PC-3 (cell line): ENCODE data around the gene TBL1Y. TPM values are rescaled to one million over a fixed set of nuclear protein-coding genes. Genes with fewer than 3 reads are reported as not detected.

ENCODE experiments used
- ATAC-seq: fragments of 200-7000 bp; cut with Tn5 transposase; 2 replicates; pipeline ENCODE4 v1.9.1; 2020; ENCODE audit warnings: mild to moderate bottlenecking, moderate library complexity
- BruUV-seq: library from RNA; stranded (reverse); fragments of 400-500 nt; replicated peaks from 2 replicates; lab custom pipeline; 2021; lab: Mats Ljungman, UMichigan
- CTCF ChIA-PET: fragments of 300-600 bp; sonication (Branson Sonifier 250); formaldehyde crosslinking; loops from one replicate; lab custom pipeline; 2022; ENCODE audit warnings: antibody characterized with exemption; lab: Charles Lee
- POLR2A ChIA-PET: fragments of 300-600 bp; sonication (Branson Sonifier 250); formaldehyde crosslinking; loops from one replicate; lab custom pipeline; 2022; ENCODE audit warnings: antibody characterized with exemption; ENCODE audit not compliant: unreplicated experiment; lab: Charles Lee
- DNase-seq: peaks from one replicate; pipeline ENCODE4 v3.0.0-alpha.2; 2015
- H2AFZ ChIP-seq: fragments of 300-600 bp; sonication (generic); 2 replicates; pipeline ENCODE4 v1.6.0; 2016; ENCODE audit warnings: antibody characterized with exemption, low read length
- H3F3A ChIP-seq: fragments of 300-600 bp; sonication (generic); one replicate; pipeline ENCODE4 v1.6.0; 2017; ENCODE audit warnings: antibody characterized with exemption, low read length, control low read depth, mild to moderate bottlenecking; ENCODE audit not compliant: unreplicated experiment
- H3K27ac ChIP-seq: fragments of 300-600 bp; sonication (generic); 2 replicates; pipeline ENCODE4 v1.5.1; 2016; ENCODE audit warnings: mild to moderate bottlenecking, low read length
- H3K27me3 ChIP-seq: fragments of 300-600 bp; sonication (generic); 2 replicates; pipeline ENCODE4 v1.6.1; 2016; ENCODE audit warnings: low read length, mixed read lengths
- H3K36me3 ChIP-seq: fragments of 300-600 bp; sonication (generic); 2 replicates; pipeline ENCODE4 v1.6.1; 2016; ENCODE audit warnings: low read depth, mixed run types, low read length, mixed read lengths
- H3K4me1 ChIP-seq: fragments of 300-600 bp; sonication (generic); 2 replicates; pipeline ENCODE4 v1.5.1; 2016; ENCODE audit warnings: low read length; ENCODE audit not compliant: insufficient read depth
- H3K4me2 ChIP-seq: fragments of 300-600 bp; sonication (generic); 2 replicates; pipeline ENCODE4 v1.6.0; 2016; ENCODE audit warnings: low read length
- H3K4me3 ChIP-seq: fragments of 300-600 bp; sonication (generic); 2 replicates; pipeline ENCODE4 v1.5.1; 2016; ENCODE audit warnings: mild to moderate bottlenecking, low read length, mixed read lengths
- H3K79me2 ChIP-seq: fragments of 300-600 bp; sonication (generic); 2 replicates; pipeline ENCODE4 v1.6.1; 2017; ENCODE audit warnings: low read length, mixed read lengths
- H3K9ac ChIP-seq: fragments of 300-600 bp; sonication (generic); 2 replicates; pipeline ENCODE4 v1.6.0; 2016; ENCODE audit warnings: mild to moderate bottlenecking, low read length
- H3K9me2 ChIP-seq: fragments of 300-600 bp; sonication (generic); replicated peaks from 2 replicates; pipeline ENCODE4 v1.6.1; 2016; ENCODE audit warnings: mixed run types, low read length, mixed read lengths
- H3K9me3 ChIP-seq: fragments of 300-600 bp; sonication (generic); 2 replicates; pipeline ENCODE4 v1.6.1; 2016; ENCODE audit warnings: low read length, mixed read lengths
- H4K20me1 ChIP-seq: fragments of 300-600 bp; sonication (generic); 2 replicates; pipeline ENCODE4 v1.6.1; 2016; ENCODE audit warnings: low read length, mixed read lengths
- CTCF ChIP-seq: fragments of 300-600 bp; sonication (generic); conservative IDR thresholded peaks from 2 replicates; pipeline ENCODE4 v1.5.1; 2017; ENCODE audit warnings: antibody characterized with exemption, low read depth, mild to moderate bottlenecking, low read length
- EZH2 ChIP-seq: fragments of 300-600 bp; sonication (generic); IDR thresholded peaks from one replicate; pipeline ENCODE4 v1.6.1; 2017; ENCODE audit warnings: antibody characterized with exemption, mild to moderate bottlenecking, low read length; ENCODE audit not compliant: unreplicated experiment
- EZH2phosphoT487 ChIP-seq: fragments of 300-600 bp; sonication (generic); IDR thresholded peaks from 2 replicates; pipeline ENCODE4 v1.6.1; 2018; ENCODE audit warnings: mild to moderate bottlenecking, antibody characterized with exemption, low read length, borderline replicate concordance
- intact Hi-C: fragments of 100-400 bp; cut with micrococcal nuclease; formaldehyde crosslinking; loops from 2 replicates; pipeline ENCODE4 v1.9.0; 2023
- total RNA-seq: library from RNA; depleted of rRNA; stranded (reverse); fragments of >200 nt; gene quantifications from 2 replicates; pipeline ENCODE4 v1.2.3, GENCODE V29; 2014

The TBL1Y gene
- total RNA-seq, 1 experiment from 2014 or later = not detected

GRCh38 chrY:6972271-6972887, 61.9 kb downstream of the TBL1Y start:
- Histone ChIP-seq H3K4me3 (no peak overlapping the region), H3K9me2 (no peaks in the 10 kb centered on the region), H3K9ac (no peak overlapping the region), H3K4me1 (no peaks in the 10 kb centered on the region), H3K27ac (no peak overlapping the region), H3K27me3 (no peaks in the 10 kb centered on the region), H3K9me3 (no peaks in the 10 kb centered on the region), H3K36me3 (no peaks in the 10 kb centered on the region), H3K4me2 (no peak overlapping the region), H4K20me1 (no peaks in the 10 kb centered on the region), H3F3A (no peaks in the 10 kb centered on the region), H3K79me2 (no peaks in the 10 kb centered on the region), H2AFZ (no peak overlapping the region)
- TF ChIP-seq CTCF = no peak
- TF ChIP-seq EZH2phosphoT487 = no peak
- TF ChIP-seq EZH2 = no peak
- ChIA-PET POLR2A (no interaction called here), CTCF (no interaction called here)
- no TSS peak for BruUV-seq
- ATAC-seq = no peak
- DNase-seq = no peak
- intact Hi-C loops = no loop called here

GRCh38 chrY:6974971-6975370, 64.5 kb downstream of the TBL1Y start:
- H3K9me3 ChIP-seq = no peaks in the 10 kb centered on the region
- H3K9ac ChIP-seq = no peak overlapping the region
- H3K4me2 ChIP-seq = no peak overlapping the region
- ATAC-seq (no peak), DNase-seq (no peak)
- H3F3A ChIP-seq = no peaks in the 10 kb centered on the region
- H2AFZ ChIP-seq = no peak overlapping the region
- H3K27ac ChIP-seq = no peak overlapping the region
- no peak overlapping the region for H3K4me3 ChIP-seq
- POLR2A ChIA-PET = no interaction called here
- no peaks in the 10 kb centered on the region for H3K4me1 ChIP-seq
- no peak for TF ChIP-seq EZH2
- intact Hi-C loops = no loop called here
- CTCF ChIA-PET = no interaction called here
- H3K27me3 ChIP-seq = no peaks in the 10 kb centered on the region
- H3K9me2 ChIP-seq = no peaks in the 10 kb centered on the region
- BruUV-seq = no TSS peak
- no peaks in the 10 kb centered on the region for H3K79me2 ChIP-seq
- no peaks in the 10 kb centered on the region for H3K36me3 ChIP-seq
- no peaks in the 10 kb centered on the region for H4K20me1 ChIP-seq

- TF ChIP-seq CTCF = no peak
- no peak overlapping the region for H3K4me3 ChIP-seq
- no peak for DNase-seq
- no TSS peak for BruUV-seq
- H3K9me3 ChIP-seq = no peaks in the 10 kb centered on the region
- intact Hi-C loops = no loop called here
- ChIA-PET CTCF (no interaction called here), POLR2A (no interaction called here)
- ATAC-seq = no peak
- H3K4me2 ChIP-seq = no peak overlapping the region
- no peak overlapping the region for H3K9ac ChIP-seq
- no peaks in the 10 kb centered on the region for H3K9me2 ChIP-seq
- H3F3A ChIP-seq = no peaks in the 10 kb centered on the region
- no peaks in the 10 kb centered on the region for H3K36me3 ChIP-seq
- no peak overlapping the region for H2AFZ ChIP-seq
- no peak overlapping the region for H3K27ac ChIP-seq
- no peaks in the 10 kb centered on the region for H3K79me2 ChIP-seq
- no peaks in the 10 kb centered on the region for H3K4me1 ChIP-seq
- no peaks in the 10 kb centered on the region for H4K20me1 ChIP-seq
- no peaks in the 10 kb centered on the region for H3K27me3 ChIP-seq
Observed at GRCh38 chrY:6977783-6978182, 67.3 kb downstream of the TBL1Y start.
